Osteoblast (primary cell): ENCODE results near the gene CARNS1. TPM values are rescaled to one million over a fixed set of nuclear protein-coding genes. Genes with fewer than 3 reads are reported as not detected.

ENCODE experiments used
- DNase-seq: peaks from one replicate; pipeline ENCODE4 v3.0.0; 2011; ENCODE audit warnings: low spot score, mixed read lengths; ENCODE audit not compliant: insufficient read length; ENCODE audit errors: missing footprints
- H2AFZ ChIP-seq: 2 replicates; pipeline ENCODE4 v1.6.0; 2011; ENCODE audit warnings: mild to moderate bottlenecking, low read length
- H3K27ac ChIP-seq: 2 replicates; pipeline ENCODE4 v1.5.1; 2011; ENCODE audit warnings: mild to moderate bottlenecking, low read depth, low read length, moderate library complexity
- H3K27me3 ChIP-seq: 2 replicates; pipeline ENCODE4 v1.6.0; 2012; ENCODE audit warnings: mild to moderate bottlenecking, control low read depth, inconsistent platforms, low read length, moderate library complexity; ENCODE audit not compliant: insufficient read depth
- H3K36me3 ChIP-seq: 2 replicates; pipeline ENCODE4 v1.5.1; 2011; ENCODE audit warnings: mild to moderate bottlenecking, low read length, control low read depth, moderate library complexity; ENCODE audit not compliant: insufficient read depth
- H3K4me1 ChIP-seq: 2 replicates; pipeline ENCODE4 v1.5.1; 2011; ENCODE audit warnings: mild to moderate bottlenecking, low read length, control low read depth, moderate library complexity; ENCODE audit not compliant: insufficient read depth
- H3K4me2 ChIP-seq: 2 replicates; pipeline ENCODE4 v1.6.0; 2011; ENCODE audit warnings: mild to moderate bottlenecking, low read length; ENCODE audit not compliant: insufficient read depth
- H3K4me3 ChIP-seq: fragments of 200-600 bp; sonication (generic); 3 replicates; pipeline ENCODE4 v1.5.1; 2012; ENCODE audit warnings: mild to moderate bottlenecking, low read length, inconsistent platforms; ENCODE audit not compliant: insufficient read depth
- H3K79me2 ChIP-seq: 2 replicates; pipeline ENCODE4 v1.6.0; 2012; ENCODE audit warnings: mild to moderate bottlenecking, low read length, control low read depth, inconsistent platforms; ENCODE audit not compliant: insufficient read depth
- H3K9me3 ChIP-seq: 2 replicates; pipeline ENCODE4 v1.5.1; 2011; ENCODE audit warnings: low read depth, low read length, control low read depth
- H4K20me1 ChIP-seq: 2 replicates; pipeline ENCODE4 v1.6.0; 2012; ENCODE audit warnings: mild to moderate bottlenecking, low read length, control low read depth; ENCODE audit not compliant: insufficient read depth
- CTCF ChIP-seq: IDR thresholded peaks from 2 replicates; pipeline ENCODE4 v1.5.1; 2011; ENCODE audit warnings: mild to moderate bottlenecking, low read depth, low read length, moderate library complexity; ENCODE audit errors: extremely low read depth
- total RNA-seq: library from RNA; depleted of rRNA; stranded (reverse); fragments of >200 nt; gene quantifications from 2 replicates; pipeline ENCODE4 v1.2.3, GENCODE V29; 2012

The CARNS1 gene
- total RNA-seq, 1 donor, result under 0.01 TPM

GRCh38 chr11:67387518-67387917 lies 28.0 kb upstream of the CARNS1 start:
- Histone ChIP-seq H3K4me2 (no peak overlapping the region), H2AFZ (no peak overlapping the region), H3K27me3 (no peaks in the 10 kb centered on the region), H3K4me3 (no peak overlapping the region), H3K9me3 (no peaks in the 10 kb centered on the region), H3K27ac (no peak overlapping the region), H3K79me2 (peaks cover 16% of the 10 kb centered on the region), H4K20me1 (no peaks in the 10 kb centered on the region), H3K4me1 (peaks cover 23% of the 10 kb centered on the region), H3K36me3 (no peaks in the 10 kb centered on the region)
- DNase-seq, result peak; percentile 4
- no peak for TF ChIP-seq CTCF

GRCh38 chr11:67389477-67389876 lies 26.0 kb upstream of the CARNS1 start:
- Histone ChIP-seq H4K20me1 (no peaks in the 10 kb centered on the region), H3K79me2 (peaks cover 24% of the 10 kb centered on the region), H2AFZ (no peak overlapping the region), H3K9me3 (no peaks in the 10 kb centered on the region), H3K27me3 (no peaks in the 10 kb centered on the region), H3K4me2 (no peak overlapping the region), H3K27ac (no peak overlapping the region), H3K36me3 (no peaks in the 10 kb centered on the region), H3K4me3 (no peak overlapping the region), H3K4me1 (peaks cover 24% of the 10 kb centered on the region)
- TF ChIP-seq CTCF, result peak; percentile 52
- peak; percentile 75 for DNase-seq

DNA sequence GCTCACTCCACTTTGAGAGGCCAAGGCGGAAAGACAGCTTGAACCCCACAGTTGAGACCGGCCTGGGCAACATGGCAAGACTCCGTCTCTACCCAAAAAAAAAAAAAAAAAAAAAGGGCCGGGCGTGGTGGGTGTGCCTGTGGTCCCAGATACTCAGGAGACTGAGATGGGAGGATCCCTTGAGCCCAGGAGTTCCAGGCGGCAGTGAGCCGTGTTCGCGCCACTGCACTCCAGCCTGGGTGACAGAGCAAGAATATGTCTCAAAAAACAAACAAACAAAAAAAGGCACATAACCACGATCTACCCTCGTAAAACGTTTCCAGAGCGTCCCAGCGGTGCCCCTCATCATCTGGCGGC lies 24.6 kb upstream of the CARNS1 start:
- DNase-seq, result peak; percentile 46
- Histone ChIP-seq H3K4me3 (peak overlapping the region; percentile 87), H3K4me2 (peak overlapping the region; percentile 99), H3K9me3 (no peaks in the 10 kb centered on the region), H3K4me1 (peaks cover 13% of the 10 kb centered on the region), H3K27ac (peak overlapping the region; percentile 83), H3K27me3 (no peaks in the 10 kb centered on the region), H3K79me2 (peaks cover 24% of the 10 kb centered on the region), H4K20me1 (no peaks in the 10 kb centered on the region), H2AFZ (peak overlapping the region; percentile 90), H3K36me3 (no peaks in the 10 kb centered on the region)
- no peak for TF ChIP-seq CTCF

DNA sequence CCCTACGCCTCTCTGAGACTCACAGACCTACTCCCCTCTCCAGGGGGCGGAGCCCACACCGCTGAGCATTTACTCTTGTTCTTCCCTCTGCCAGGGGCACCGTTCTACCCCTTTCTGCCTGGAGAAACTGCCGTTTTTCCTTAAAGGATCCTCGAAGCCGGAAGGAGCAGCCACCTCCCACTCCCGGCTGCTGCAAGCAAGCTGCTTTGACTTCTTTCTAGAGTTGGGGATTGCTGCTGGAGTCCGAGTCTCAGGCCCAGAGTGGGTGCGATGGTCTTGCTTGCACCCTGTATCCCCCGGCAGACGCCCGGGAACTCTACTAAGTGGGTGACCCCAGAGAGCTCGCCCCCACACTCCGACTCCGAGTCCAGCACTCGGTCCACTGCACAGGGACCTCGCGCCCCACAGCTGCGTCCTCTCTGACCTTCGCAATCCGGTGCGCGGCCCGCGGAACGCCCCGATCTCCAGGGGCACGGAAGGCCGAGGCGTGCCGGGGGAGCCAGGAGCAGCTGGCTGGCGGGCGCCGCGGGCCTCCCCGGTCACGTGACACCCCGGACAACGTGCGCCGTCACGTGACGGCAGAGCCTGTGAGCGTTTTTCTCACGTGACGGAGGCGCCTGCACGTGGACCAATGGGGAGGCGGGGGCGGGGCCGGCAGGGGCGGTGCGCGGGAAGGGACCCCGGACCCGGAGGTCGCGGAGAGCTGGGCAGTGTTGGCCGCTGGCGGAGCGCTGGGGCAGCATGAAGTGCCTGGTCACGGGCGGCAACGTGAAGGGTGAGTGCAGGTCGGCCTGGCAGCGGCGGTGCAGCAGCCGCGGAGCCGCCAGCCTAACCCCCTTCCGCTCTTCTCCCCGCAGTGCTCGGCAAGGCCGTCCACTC lies 23.9 kb upstream of the CARNS1 start, which contains the start of gene RAD9A:
Gene RAD9A (plus strand): TSS at position 683 of the 879 bp plus-strand sequence. CDS start 59 bp downstream, at position 742.
- DNase-seq, result peak; percentile 100
- Histone ChIP-seq H3K4me3 (peak within 1 kb of the TSS; percentile 87), H3K9me3 (no peaks in the 10 kb centered on the region), H3K4me2 (peak within 1 kb of the TSS; percentile 99), H3K4me1 (peaks cover 13% of the 10 kb centered on the region), H4K20me1 (no peaks in the 10 kb centered on the region), H3K79me2 (peaks cover 24% of the 10 kb centered on the region), H2AFZ (peak within 1 kb of the TSS; percentile 90), H3K36me3 (peaks cover 6% of the 10 kb centered on the region), H3K27ac (peak within 1 kb of the TSS; percentile 83), H3K27me3 (no peaks in the 10 kb centered on the region)
- no peak for TF ChIP-seq CTCF
